H1 (cell line): Measurements from ENCODE around the gene RNF187. TPM values are rescaled to one million over a fixed set of nuclear protein-coding genes. Genes with fewer than 3 reads are reported as not detected.

Experiments
- CTCF ChIA-PET: fragments of 300-600 bp; sonication (Branson Sonifier 250); formaldehyde crosslinking; loops from one replicate; lab custom pipeline; 2021; ENCODE audit not compliant: partially characterized antibody; lab: Charles Lee
- POLR2A ChIA-PET: fragments of 300-600 bp; sonication (Branson Sonifier 250); formaldehyde crosslinking; loops from one replicate; lab custom pipeline; 2021; ENCODE audit warnings: inconsistent platforms; ENCODE audit not compliant: partially characterized antibody; lab: Charles Lee
- DNase-seq, 2 experiments: peaks; one replicate each; pipeline versions ENCODE4 v3.0.0 to v3.0.0-alpha.2; 2010 to 2022; ENCODE audit warnings: low spot score in 2 of 2, low read depth in 1 of 2, mixed read lengths in 1 of 2
- FAIRE-seq: peaks from 2 replicates; lab custom pipeline; 2011; peaks lifted over from hg19 to GRCh38; lab: Jason Lieb, UNC
- H2AFZ ChIP-seq: 2 replicates; pipeline ENCODE4 v1.8.1; 2012; ENCODE audit warnings: low read length, inconsistent platforms
- H2AK5ac ChIP-seq: 2 replicates; pipeline ENCODE4 v1.6.1; 2013; ENCODE audit warnings: low read depth, low read length
- H2BK120ac ChIP-seq: replicated peaks from 2 replicates; pipeline ENCODE3; 2013; ENCODE audit warnings: low read depth, low read length, inconsistent platforms
- H2BK12ac ChIP-seq: 2 replicates; pipeline ENCODE4 v1.6.1; 2013; ENCODE audit warnings: low read depth, low read length
- H2BK15ac ChIP-seq: 2 replicates; pipeline ENCODE4 v1.6.1; 2013; ENCODE audit warnings: low read length
- H2BK20ac ChIP-seq: 2 replicates; pipeline ENCODE4 v1.6.1; 2013; ENCODE audit warnings: low read length
- H2BK5ac ChIP-seq: 2 replicates; pipeline ENCODE4 v1.6.1; 2013; ENCODE audit warnings: low read depth, low read length
- H3K14ac ChIP-seq: 2 replicates; pipeline ENCODE4 v1.6.1; 2013; ENCODE audit warnings: inconsistent platforms; ENCODE audit not compliant: insufficient read length
- H3K18ac ChIP-seq: 2 replicates; pipeline ENCODE4 v1.6.1; 2013; ENCODE audit warnings: low read length; ENCODE audit errors: extremely low read depth
- H3K23ac ChIP-seq: 2 replicates; pipeline ENCODE4 v1.6.1; 2013; ENCODE audit warnings: inconsistent platforms; ENCODE audit not compliant: insufficient read length
- H3K23me2 ChIP-seq: 2 replicates; pipeline ENCODE4 v1.6.1; 2013; ENCODE audit warnings: low read depth, low read length
- H3K27ac ChIP-seq: 2 replicates; pipeline ENCODE4 v1.6.1; 2011; ENCODE audit warnings: low read depth, low read length, inconsistent platforms
- H3K27me3 ChIP-seq, 4 experiments: replicated peaks in 1 of 4; 1 replicate in 1 of 4; 2 replicates in 3 of 4; pipeline versions ENCODE4 v1.6.1 to v1.8.1; 2011 to 2013; ENCODE audit warnings: low read length in 3 of 4, mild to moderate bottlenecking in 3 of 4, inconsistent platforms in 2 of 4, mixed read lengths in 2 of 4, moderate library complexity in 1 of 4; ENCODE audit not compliant: control insufficient read depth in 3 of 4, insufficient read depth in 3 of 4; ENCODE audit errors: extremely low read depth in 1 of 4
- H3K36me3 ChIP-seq, 4 experiments: 2 replicates each; pipeline versions ENCODE4 v1.6.1 to v1.8.1; 2011 to 2013; ENCODE audit warnings: mild to moderate bottlenecking in 4 of 4, low read length in 3 of 4, moderate library complexity in 2 of 4, control low read depth in 1 of 4, inconsistent platforms in 1 of 4; ENCODE audit not compliant: insufficient read depth in 4 of 4, control insufficient read depth in 2 of 4
- H3K4ac ChIP-seq: replicated peaks from 2 replicates; pipeline ENCODE3; 2013; ENCODE audit warnings: low read length, low read depth, mixed read lengths, inconsistent platforms; ENCODE audit not compliant: insufficient read length
- H3K4me1 ChIP-seq, 4 experiments: replicated peaks in 1 of 4; 1 replicate in 1 of 4; 2 replicates in 3 of 4; pipeline versions ENCODE4 v1.6.1 to v1.8.1; 2011 to 2013; ENCODE audit warnings: low read length in 3 of 4, inconsistent platforms in 2 of 4, mixed read lengths in 1 of 4; ENCODE audit not compliant: insufficient read depth in 4 of 4, control insufficient read depth in 3 of 4
- H3K4me2 ChIP-seq, 2 experiments: 2 replicates each; pipeline versions ENCODE4 v1.6.1 to v1.8.1; 2011 to 2013; ENCODE audit warnings: low read depth in 2 of 2, low read length in 2 of 2, control low read depth in 1 of 2, inconsistent platforms in 1 of 2, mild to moderate bottlenecking in 1 of 2; ENCODE audit not compliant: insufficient read depth in 1 of 2
- H3K4me3 ChIP-seq, 4 experiments: fragments of 200-600, 300-600 bp in 1 of 4; sonication (generic), shearing (Covaris generic), sonication (Bioruptor Twin) in 1 of 4; 2 replicates each; pipeline versions ENCODE4 v1.5.1 to v1.8.1; 2011 to 2016; ENCODE audit warnings: low read length in 4 of 4, low read depth in 3 of 4, control low read depth in 2 of 4, inconsistent platforms in 2 of 4, mild to moderate bottlenecking in 2 of 4, mixed read lengths in 1 of 4, moderate library complexity in 1 of 4; ENCODE audit not compliant: insufficient read depth in 2 of 4; ENCODE audit errors: extremely low read depth in 1 of 4
- H3K56ac ChIP-seq: replicated peaks from 2 replicates; pipeline ENCODE3; 2013; ENCODE audit warnings: low read depth, mild to moderate bottlenecking, mixed read lengths, low read length, inconsistent platforms; ENCODE audit not compliant: insufficient read length
- H3K79me1 ChIP-seq: 2 replicates; pipeline ENCODE4 v1.6.1; 2013; ENCODE audit warnings: low read depth, low read length, control low read depth
- H3K79me2 ChIP-seq, 2 experiments: 2 replicates each; pipeline versions ENCODE4 v1.6.1 to v1.8.1; 2012 to 2013; ENCODE audit warnings: low read length in 2 of 2, mild to moderate bottlenecking in 2 of 2, inconsistent platforms in 1 of 2; ENCODE audit not compliant: insufficient read depth in 2 of 2, control insufficient read depth in 1 of 2
- H3K9ac ChIP-seq, 4 experiments: replicated peaks in 1 of 4; 1 replicate in 1 of 4; 2 replicates in 3 of 4; pipeline versions ENCODE4 v1.6.1 to v1.8.1; 2011 to 2013; ENCODE audit warnings: low read depth in 3 of 4, low read length in 3 of 4, control low read depth in 2 of 4, mild to moderate bottlenecking in 2 of 4, moderate library complexity in 2 of 4, inconsistent platforms in 1 of 4; ENCODE audit errors: extremely low read depth in 1 of 4
- H3K9me3 ChIP-seq, 2 experiments: 2 replicates each; pipeline versions ENCODE4 v1.6.1 to v1.8.1; 2012 to 2013; ENCODE audit warnings: mild to moderate bottlenecking in 2 of 2, moderate library complexity in 2 of 2, control low read depth in 1 of 2, inconsistent platforms in 1 of 2, low read depth in 1 of 2, low read length in 1 of 2, mixed read lengths in 1 of 2; ENCODE audit not compliant: insufficient read depth in 2 of 2
- H4K20me1 ChIP-seq, 2 experiments: replicated peaks in 1 of 2; 2 replicates each; pipeline versions ENCODE3 to v1.8.1; 2011 to 2013; ENCODE audit warnings: inconsistent platforms in 2 of 2, low read length in 2 of 2, mild to moderate bottlenecking in 1 of 2; ENCODE audit not compliant: insufficient read depth in 2 of 2, control insufficient read depth in 1 of 2
- H4K5ac ChIP-seq: 2 replicates; pipeline ENCODE4 v1.6.1; 2013; ENCODE audit warnings: low read length, low read depth, mixed read lengths, inconsistent platforms; ENCODE audit not compliant: insufficient read length
- H4K8ac ChIP-seq: 2 replicates; pipeline ENCODE4 v1.8.0; 2013; ENCODE audit warnings: mild to moderate bottlenecking, moderate library complexity, low read length, inconsistent platforms; ENCODE audit not compliant: insufficient read depth; ENCODE audit errors: extremely low read depth
- H4K91ac ChIP-seq: replicated peaks from 2 replicates; pipeline ENCODE3; 2013; ENCODE audit warnings: low read length, mixed read lengths, inconsistent platforms; ENCODE audit not compliant: insufficient read length
- CTBP2 ChIP-seq: IDR thresholded peaks from 2 replicates; pipeline ENCODE4 v1.7.0; 2011; ENCODE audit warnings: borderline replicate concordance, mild to moderate bottlenecking, moderate library complexity, mixed read lengths, low read length; ENCODE audit not compliant: insufficient read depth, insufficient read length
- TBP ChIP-seq: IDR thresholded peaks from 2 replicates; pipeline ENCODE4 v1.6.1; 2011; ENCODE audit warnings: low read depth, low read length, improper control_type of control experiment
- WGBS, 2 experiments: shearing (Covaris generic) in 1 of 2; methylation state at CpG; one replicate each; pipeline versions ENCODE4 v1.1.6 to v1.1.7; 2013 to 2015; ENCODE audit warnings: low lambda C conversion rate in 2 of 2, mixed read lengths in 2 of 2, inconsistent platforms in 1 of 2, low coverage in 1 of 2, missing lambda C conversion rate in 1 of 2; ENCODE audit not compliant: insufficient replicate concordance in 2 of 2, insufficient coverage in 1 of 2, insufficient read length in 1 of 2; ENCODE audit errors: extremely low coverage in 1 of 2, missing lambda C conversion rate in 1 of 2; 5-methylcytosine and 5-hydroxymethylcytosine counted together
- polyA plus RNA-seq, 7 experiments: library from polyadenylated mRNA; depleted of rRNA in 3 of 7; stranded (reverse) in 5 of 7; unstranded in 2 of 7; fragments of >200 nt in 5 of 7; fragments of 200-250 nt in 2 of 7; gene quantifications; 1 replicate in 5 of 7; 2 replicates in 1 of 7; 4 replicates in 1 of 7; pipeline versions ENCODE4 v1.2.1 to v1.2.3, GENCODE V29; 2011 to 2013; ENCODE audit warnings: missing spikeins in 2 of 7, mixed read lengths in 2 of 7
- total RNA-seq: library from RNA; stranded (reverse); fragmentation: NEBNext Ultra II Directional; extraction: Animal tissue kit (Norgen Biotek cat#: 25700); gene quantifications from 2 replicates; pipeline ENCODE4 v1.2.1, GENCODE V29; 2021

RNF187 gene
- total and polyA plus RNA-seq, 2 of the 8 experiments (the other 6 are each of a cell fraction or from before 2014, with no cell fraction given) = 47.0 to 113 TPM

- 66% methylated on average over 2 of the region's 2 CpGs; no CpG with 5 or more reads in 1 of the 2 experiments for WGBS, 2 experiments
- no peak overlapping the region for H3K9ac ChIP-seq
- H4K5ac ChIP-seq = no peak overlapping the region
- no peak overlapping the region for H2AK5ac ChIP-seq
- no peak overlapping the region for H3K56ac ChIP-seq
- H3K18ac ChIP-seq = no peak overlapping the region
- no peak overlapping the region for H3K4me3 ChIP-seq
- H3K14ac ChIP-seq = no peak overlapping the region
- H2BK120ac ChIP-seq = no peak overlapping the region
- H3K79me2 ChIP-seq = no peaks in the 10 kb centered on the region
- H2AFZ ChIP-seq = no peak overlapping the region
- peaks cover 0 to 2% of the 10 kb centered on the region in 2 experiments for H4K20me1 ChIP-seq
- H3K23me2 ChIP-seq = no peaks in the 10 kb centered on the region
- no peak overlapping the region for H2BK15ac ChIP-seq
- H4K91ac ChIP-seq = no peak overlapping the region
- H2BK5ac ChIP-seq = no peak overlapping the region
- H3K36me3 ChIP-seq = no peaks in the 10 kb centered on the region
- no peak overlapping the region for H2BK20ac ChIP-seq
- no peak overlapping the region for H3K4me2 ChIP-seq
- H3K4me1 ChIP-seq = no peaks in the 10 kb centered on the region
- no peaks in the 10 kb centered on the region for H3K79me1 ChIP-seq
- H3K27ac ChIP-seq = no peak overlapping the region
- DNase-seq (no peak), FAIRE-seq (no peak)
- H3K23ac ChIP-seq = no peak overlapping the region
- H3K9me3 ChIP-seq = no peaks in the 10 kb centered on the region
- TF ChIP-seq CTBP2 (no peak), TBP (no peak)
- no peak overlapping the region for H2BK12ac ChIP-seq
- POLR2A ChIA-PET = interaction anchor here (1.1 kb wide), 1 partner anchor 60 kb away, joined by 4 read pairs; no protein-coding TSS in a partner anchor
- no peak overlapping the region for H3K4ac ChIP-seq
- no peak overlapping the region for H4K8ac ChIP-seq
- peaks cover 0 to 33% (median 12%) of the 10 kb centered on the region in 4 experiments; a peak in 6 of 7 replicates for H3K27me3 ChIP-seq
- CTCF ChIA-PET = interaction anchor here (2.1 kb wide), 1 partner anchor 16 kb away, joined by 7 read pairs; no protein-coding TSS in a partner anchor
Observed at GRCh38 chr1:228517655-228518054, 30.5 kb downstream of the RNF187 start.
